Liver (tissue), 3 donors: ENCODE data around the gene PSME3IP1.

ENCODE experiments used
- CTCF ChIP-seq: fragments of 150-350 bp; IDR thresholded peaks from 2 replicates; pipeline ENCODE4 v1.5.1; 2017; ENCODE audit warnings: improper control_type of control experiment, low read depth, low read length; ENCODE audit not compliant: missing input control
- GABPA ChIP-seq, 2 donors: IDR thresholded peaks in 1 of 2; conservative IDR thresholded peaks in 1 of 2; 2 replicates each; pipeline ENCODE4 v1.6.1; 2016; ENCODE audit warnings: antibody characterized with exemption in 2 of 2, mild to moderate bottlenecking in 1 of 2, moderate library complexity in 1 of 2
- SP1 ChIP-seq: IDR thresholded peaks from 2 replicates; pipeline ENCODE4 v1.6.1; 2018; ENCODE audit warnings: antibody characterized with exemption, mild to moderate bottlenecking
- TAF1 ChIP-seq: conservative IDR thresholded peaks from 2 replicates; pipeline ENCODE4 v1.6.1; 2016; ENCODE audit warnings: antibody characterized with exemption, mild to moderate bottlenecking
- donor health status: healthy.
- donor health status: healthy.

GRCh38 chr16:57133031-57133430 is 52.8 kb downstream of the PSME3IP1 start:
- no peak for TF ChIP-seq CTCF
- TF ChIP-seq TAF1: no peak
- no peak for TF ChIP-seq GABPA (IDR thresholded peaks at IDR 0.05 in 1 of 2, conservative IDR thresholded peaks at IDR 0.05 in 1 of 2)
- no peak for TF ChIP-seq SP1
